B cell (primary cell): ENCODE results near the gene CYTL1. TPM values are rescaled to one million over a fixed set of nuclear protein-coding genes. Genes with fewer than 3 reads are reported as not detected.

Experiments
- ATAC-seq: fragments of 200-7000 bp; cut with Tn5 transposase; one replicate; pipeline ENCODE4 v1.10.0; 2021; ENCODE audit warnings: low read depth, mild to moderate bottlenecking, moderate number of reproducible peaks, moderate library complexity
- CTCF ChIA-PET: fragments of 350-600 bp; sonication (Branson Sonifier 250); formaldehyde crosslinking; loops from one replicate; lab custom pipeline; 2021; ENCODE audit warnings: antibody characterized with exemption, inconsistent platforms; lab: Charles Lee
- POLR2A ChIA-PET: fragments of 350-600 bp; sonication (Branson Sonifier 250); formaldehyde crosslinking; loops from one replicate; lab custom pipeline; 2021; ENCODE audit warnings: antibody characterized with exemption; lab: Charles Lee
- DNase-seq: peaks from one replicate; pipeline ENCODE4 v3.0.0; 2013
- H2AFZ ChIP-seq: 2 replicates; pipeline ENCODE4 v1.6.1; 2012; ENCODE audit warnings: mild to moderate bottlenecking, low read depth, low read length; ENCODE audit not compliant: insufficient read depth, poor library complexity, severe bottlenecking
- H3K27ac ChIP-seq, 2 donors: 1 replicate in 1 of 2; 2 replicates in 1 of 2; pipeline ENCODE4 v1.5.1; 2012 to 2013; ENCODE audit warnings: low read length in 2 of 2, mild to moderate bottlenecking in 2 of 2, moderate library complexity in 1 of 2
- H3K27me3 ChIP-seq, 4 experiments: fragments of 200-600 bp in 1 of 4; sonication (generic) in 1 of 4; replicated peaks in 1 of 4; 1 replicate in 2 of 4; 2 replicates in 2 of 4; pipeline versions ENCODE4 v1.6.1 to v1.7.0; 2013 to 2016; ENCODE audit warnings: low read length in 3 of 4, mild to moderate bottlenecking in 2 of 4, mixed read lengths in 1 of 4, moderate library complexity in 1 of 4; ENCODE audit not compliant: insufficient read depth in 4 of 4, control insufficient read depth in 3 of 4; ENCODE audit errors: control extremely low read depth in 1 of 4
- H3K36me3 ChIP-seq, 2 experiments: replicated peaks in 1 of 2; 1 replicate in 1 of 2; 2 replicates in 1 of 2; pipeline versions ENCODE4 v1.6.1 to v1.7.1; 2013; ENCODE audit warnings: low read length in 1 of 2; ENCODE audit not compliant: insufficient read depth in 2 of 2, control insufficient read depth in 1 of 2; ENCODE audit errors: control extremely low read depth in 1 of 2, extremely low read depth in 1 of 2
- H3K4me1 ChIP-seq, 2 donors: fragments of 200-600 bp in 1 of 2; sonication (generic) in 1 of 2; 1 replicate in 1 of 2; 2 replicates in 1 of 2; pipeline versions ENCODE4 v1.5.1 to v1.6.1; 2013 to 2017; ENCODE audit warnings: low read length in 2 of 2; ENCODE audit not compliant: control insufficient read depth in 2 of 2, insufficient read depth in 2 of 2
- H3K4me2 ChIP-seq: replicated peaks from 2 replicates; pipeline ENCODE3; 2012; ENCODE audit warnings: mild to moderate bottlenecking, low read depth, low read length; ENCODE audit not compliant: poor library complexity, severe bottlenecking
- H3K4me3 ChIP-seq, 5 experiments: fragments of 200-600 bp in 1 of 5; sonication (generic) in 1 of 5; 1 replicate in 3 of 5; 2 replicates in 2 of 5; pipeline versions ENCODE4 v1.5.1 to v1.7.0; 2011 to 2016; ENCODE audit warnings: low read length in 4 of 5, mild to moderate bottlenecking in 4 of 5, low read depth in 2 of 5, control low read depth in 1 of 5, moderate library complexity in 1 of 5; ENCODE audit not compliant: insufficient read depth in 1 of 5; ENCODE audit errors: control extremely low read depth in 1 of 5, extremely low read depth in 1 of 5
- H3K79me2 ChIP-seq: fragments of 200-600 bp; sonication (generic); one replicate; pipeline ENCODE4 v1.6.0; 2016; ENCODE audit warnings: low read length; ENCODE audit not compliant: control insufficient read depth, insufficient read depth
- H3K9ac ChIP-seq: fragments of 200-600 bp; sonication (generic); 2 replicates; pipeline ENCODE4 v1.6.1; 2017; ENCODE audit warnings: mild to moderate bottlenecking, low read length, moderate library complexity
- H3K9me3 ChIP-seq, 3 donors: one replicate each; pipeline versions ENCODE4 v1.6.1 to v1.7.1; 2013; ENCODE audit warnings: low read length in 2 of 3; ENCODE audit not compliant: control insufficient read depth in 2 of 3, insufficient read depth in 1 of 3; ENCODE audit errors: control extremely low read depth in 1 of 3
- H4K20me1 ChIP-seq: 2 replicates; pipeline ENCODE4 v1.6.0; 2012; ENCODE audit warnings: mild to moderate bottlenecking, low read length; ENCODE audit not compliant: insufficient read depth, control insufficient read depth, poor library complexity, severe bottlenecking
- H3K27ac Mint-ChIP-seq: one replicate; pipeline ENCODE4 v1.8.0; 2021; ENCODE audit warnings: mixed read lengths
- H3K27me3 Mint-ChIP-seq: one replicate; pipeline ENCODE4 v1.8.0; 2021; ENCODE audit warnings: mixed read lengths
- H3K4me1 Mint-ChIP-seq: one replicate; pipeline ENCODE4 v1.8.0; 2021; ENCODE audit warnings: mixed read lengths
- H3K4me3 Mint-ChIP-seq: one replicate; pipeline ENCODE4 v1.8.0; 2021; ENCODE audit warnings: mixed read lengths
- H3K9me3 Mint-ChIP-seq: one replicate; pipeline ENCODE4 v1.8.0; 2022; ENCODE audit warnings: mixed read lengths; ENCODE audit not compliant: insufficient read depth
- EZH2 ChIP-seq: IDR thresholded peaks from 2 replicates; pipeline ENCODE4 v1.6.1; 2012; ENCODE audit warnings: borderline replicate concordance, low read depth, mild to moderate bottlenecking, moderate library complexity, low read length; ENCODE audit not compliant: insufficient read depth, poor library complexity, severe bottlenecking
- WGBS: methylation state at CpG from one replicate; pipeline ENCODE4 v1.1.5; 2013; ENCODE audit warnings: missing lambda C conversion rate; ENCODE audit not compliant: insufficient coverage; 5-methylcytosine and 5-hydroxymethylcytosine counted together
- intact Hi-C: fragments of 100-400 bp; cut with micrococcal nuclease; formaldehyde crosslinking; loops from one replicate; pipeline ENCODE4 v1.10.0; 2022
- polyA plus RNA-seq: library from polyadenylated mRNA; depleted of rRNA; stranded (reverse); fragments of >200 nt; gene quantifications from 2 replicates; pipeline ENCODE4 v1.2.3, GENCODE V29; 2012
- total RNA-seq, 2 donors: library from RNA; stranded (reverse); fragments of 120-200 nt in 1 of 2; gene quantifications; 1 replicate in 1 of 2; 2 replicates in 1 of 2; pipeline versions ENCODE4 v1.2.3 to v1.2.4, GENCODE V29; 2013 to 2022
- TF ChIP-seq, protein P1 (sequence below): fragments of 200-600 bp; IDR thresholded peaks from one replicate; pipeline ENCODE4 v1.8.0; 2022; ENCODE audit warnings: antibody characterized with exemption, mild to moderate bottlenecking

CYTL1 gene
- total and polyA plus RNA-seq, 2 donors (not counting 1 experiment from before 2014, with no cell fraction given) = not detected

DNA sequence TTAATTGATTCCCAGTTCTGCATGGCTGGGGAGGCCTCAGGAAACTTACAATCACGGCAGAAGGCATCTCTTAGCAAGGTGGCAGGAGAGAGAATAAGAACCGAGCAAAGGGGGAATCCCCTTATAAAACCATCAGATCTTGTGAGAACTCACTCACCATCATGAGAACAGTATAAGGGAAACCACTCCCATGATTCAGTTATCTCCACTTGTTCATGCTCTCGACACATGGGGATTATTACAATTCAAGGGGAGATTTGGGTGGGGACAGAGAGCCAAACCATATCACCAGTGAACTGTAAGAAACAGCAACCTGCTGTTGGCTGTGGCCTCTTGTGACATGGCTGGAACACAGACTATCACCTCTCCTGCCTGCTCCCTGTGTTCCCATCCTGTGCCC is 7.1 kb upstream of the CYTL1 start:
- Histone ChIP-seq H3K36me3 (no peaks in the 10 kb centered on the region), H3K79me2 (no peaks in the 10 kb centered on the region), H3K4me3 (no peak overlapping the region), H4K20me1 (no peaks in the 10 kb centered on the region), H3K9ac (no peak overlapping the region), H3K4me1 (no peaks in the 10 kb centered on the region), H3K27me3 (no peaks in the 10 kb centered on the region), H3K4me2 (no peak overlapping the region), H2AFZ (no peak overlapping the region), H3K9me3 (peaks cover 0 to 17% (median 0%) of the 10 kb centered on the region in 3 donors), H3K27ac (no peak overlapping the region)
- TF ChIP-seq, protein P1, sequence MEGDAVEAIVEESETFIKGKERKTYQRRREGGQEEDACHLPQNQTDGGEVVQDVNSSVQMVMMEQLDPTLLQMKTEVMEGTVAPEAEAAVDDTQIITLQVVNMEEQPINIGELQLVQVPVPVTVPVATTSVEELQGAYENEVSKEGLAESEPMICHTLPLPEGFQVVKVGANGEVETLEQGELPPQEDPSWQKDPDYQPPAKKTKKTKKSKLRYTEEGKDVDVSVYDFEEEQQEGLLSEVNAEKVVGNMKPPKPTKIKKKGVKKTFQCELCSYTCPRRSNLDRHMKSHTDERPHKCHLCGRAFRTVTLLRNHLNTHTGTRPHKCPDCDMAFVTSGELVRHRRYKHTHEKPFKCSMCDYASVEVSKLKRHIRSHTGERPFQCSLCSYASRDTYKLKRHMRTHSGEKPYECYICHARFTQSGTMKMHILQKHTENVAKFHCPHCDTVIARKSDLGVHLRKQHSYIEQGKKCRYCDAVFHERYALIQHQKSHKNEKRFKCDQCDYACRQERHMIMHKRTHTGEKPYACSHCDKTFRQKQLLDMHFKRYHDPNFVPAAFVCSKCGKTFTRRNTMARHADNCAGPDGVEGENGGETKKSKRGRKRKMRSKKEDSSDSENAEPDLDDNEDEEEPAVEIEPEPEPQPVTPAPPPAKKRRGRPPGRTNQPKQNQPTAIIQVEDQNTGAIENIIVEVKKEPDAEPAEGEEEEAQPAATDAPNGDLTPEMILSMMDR = no peak
- TF ChIP-seq EZH2 = no peak
- peaks cover 21% of the 10 kb centered on the region for H3K27me3 Mint-ChIP-seq
- H3K9me3 Mint-ChIP-seq = peaks cover 5% of the 10 kb centered on the region
- no peak for DNase-seq
- WGBS = 70% methylated on average over 2 of the region's 3 CpGs
- ChIA-PET CTCF (no interaction called here), POLR2A (no interaction called here)
- no peak for ATAC-seq
- no peak overlapping the region for H3K27ac Mint-ChIP-seq
- no peaks in the 10 kb centered on the region for H3K4me1 Mint-ChIP-seq
- H3K4me3 Mint-ChIP-seq = no peak overlapping the region
- intact Hi-C loops = no loop called here

DNA sequence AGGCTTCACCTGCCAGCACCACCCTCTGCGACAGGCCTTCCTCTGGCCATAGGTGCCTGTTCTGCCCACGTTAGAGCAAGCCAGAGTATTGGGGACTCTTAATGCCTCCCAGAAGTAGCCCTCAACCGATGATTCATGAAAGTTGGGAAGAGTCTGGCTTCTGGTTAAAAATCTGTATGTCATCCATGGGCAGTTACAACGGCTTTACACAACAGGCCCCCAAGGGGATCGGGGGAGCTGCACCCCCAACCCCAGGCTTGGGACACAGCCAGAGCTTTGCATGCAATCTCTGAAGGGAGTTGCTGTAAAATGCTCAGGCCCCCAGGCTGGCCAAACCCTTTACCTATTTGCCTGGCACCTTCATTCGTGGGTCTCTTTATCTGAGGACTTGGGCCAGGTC is 5.4 kb upstream of the CYTL1 start:
- no peaks in the 10 kb centered on the region for H3K4me1 Mint-ChIP-seq

More for the DNA sequence above, 5.4 kb upstream of the CYTL1 start:
- Histone ChIP-seq H3K4me1 (no peaks in the 10 kb centered on the region), H3K27ac (no peak overlapping the region), H3K79me2 (no peaks in the 10 kb centered on the region), H3K4me2 (no peak overlapping the region), H3K4me3 (no peak overlapping the region), H3K9me3 (peaks cover 0 to 17% (median 0%) of the 10 kb centered on the region in 3 donors), H2AFZ (no peak overlapping the region), H4K20me1 (no peaks in the 10 kb centered on the region), H3K27me3 (peaks cover 0 to 3% (median 0%) of the 10 kb centered on the region in 4 experiments), H3K9ac (no peak overlapping the region), H3K36me3 (no peaks in the 10 kb centered on the region)
- Mint-ChIP-seq H3K27me3 (peaks cover 27% of the 10 kb centered on the region), H3K27ac (no peak overlapping the region), H3K4me3 (no peak overlapping the region), H3K9me3 (peaks cover 5% of the 10 kb centered on the region)
- TF ChIP-seq, protein P1 = no peak
- no peak for TF ChIP-seq EZH2
- CTCF ChIA-PET = no interaction called here
- intact Hi-C loops = no loop called here
- 95% methylated on average over 6 of the region's 6 CpGs for WGBS
- POLR2A ChIA-PET = no interaction called here
- DNase-seq (no peak), ATAC-seq (no peak)
